HL-60 (cell line): Measurements from ENCODE around the gene PLPP6.

Source experiments
- DNase-seq, 2 experiments: peaks; one replicate each; pipeline ENCODE4 v3.0.0-alpha.2; 2010 to 2020; ENCODE audit warnings: low read depth in 1 of 2, low spot score in 1 of 2
- H3K27ac ChIP-seq: fragments of 250-450 bp; sonication (Bioruptor Pico); replicated peaks from 2 replicates; pipeline ENCODE4 v1.5.1; 2020; ENCODE audit warnings: mild to moderate bottlenecking, moderate library complexity
- H3K27me3 ChIP-seq: fragments of 250-450 bp; sonication (Bioruptor Pico); 2 replicates; pipeline ENCODE4 v1.5.1; 2021; ENCODE audit warnings: mild to moderate bottlenecking, moderate library complexity; ENCODE audit not compliant: insufficient read depth, poor library complexity, severe bottlenecking
- H3K4me3 ChIP-seq: replicated peaks from 2 replicates; pipeline ENCODE4 v1.5.1; 2011; ENCODE audit warnings: mild to moderate bottlenecking, control low read depth, low read length; ENCODE audit not compliant: insufficient read depth
- GABPA ChIP-seq: IDR thresholded peaks from 2 replicates; pipeline ENCODE4 v1.6.1; 2012; ENCODE audit warnings: low read depth
- POLR2AphosphoS5 ChIP-seq: IDR thresholded peaks from 2 replicates; pipeline ENCODE4 v1.6.1; 2012; ENCODE audit warnings: low read depth
- REST ChIP-seq: IDR thresholded peaks from 2 replicates; pipeline ENCODE4 v1.6.1; 2012; ENCODE audit warnings: low read depth; ENCODE audit not compliant: insufficient replicate concordance
- SPI1 ChIP-seq: IDR thresholded peaks from 2 replicates; pipeline ENCODE4 v1.6.1; 2012; ENCODE audit warnings: low read depth, mild to moderate bottlenecking, borderline replicate concordance
- TF ChIP-seq, protein P1 (sequence below): IDR thresholded peaks from one replicate; pipeline ENCODE4 v1.5.1; 2011; ENCODE audit warnings: low read length, control low read depth, inconsistent platforms; ENCODE audit not compliant: insufficient read depth

PLPP6 gene

GRCh38 chr9:4700091-4700490, 38.0 kb downstream of the PLPP6 start:
- Histone ChIP-seq H3K27me3 (no peaks in the 10 kb centered on the region), H3K4me3 (no peak overlapping the region), H3K27ac (no peak overlapping the region)
- TF ChIP-seq, protein P1, sequence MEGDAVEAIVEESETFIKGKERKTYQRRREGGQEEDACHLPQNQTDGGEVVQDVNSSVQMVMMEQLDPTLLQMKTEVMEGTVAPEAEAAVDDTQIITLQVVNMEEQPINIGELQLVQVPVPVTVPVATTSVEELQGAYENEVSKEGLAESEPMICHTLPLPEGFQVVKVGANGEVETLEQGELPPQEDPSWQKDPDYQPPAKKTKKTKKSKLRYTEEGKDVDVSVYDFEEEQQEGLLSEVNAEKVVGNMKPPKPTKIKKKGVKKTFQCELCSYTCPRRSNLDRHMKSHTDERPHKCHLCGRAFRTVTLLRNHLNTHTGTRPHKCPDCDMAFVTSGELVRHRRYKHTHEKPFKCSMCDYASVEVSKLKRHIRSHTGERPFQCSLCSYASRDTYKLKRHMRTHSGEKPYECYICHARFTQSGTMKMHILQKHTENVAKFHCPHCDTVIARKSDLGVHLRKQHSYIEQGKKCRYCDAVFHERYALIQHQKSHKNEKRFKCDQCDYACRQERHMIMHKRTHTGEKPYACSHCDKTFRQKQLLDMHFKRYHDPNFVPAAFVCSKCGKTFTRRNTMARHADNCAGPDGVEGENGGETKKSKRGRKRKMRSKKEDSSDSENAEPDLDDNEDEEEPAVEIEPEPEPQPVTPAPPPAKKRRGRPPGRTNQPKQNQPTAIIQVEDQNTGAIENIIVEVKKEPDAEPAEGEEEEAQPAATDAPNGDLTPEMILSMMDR = no peak
- TF ChIP-seq POLR2AphosphoS5 (no peak), GABPA (no peak), SPI1 (no peak), REST (no peak)
- DNase-seq = no peak

DNA sequence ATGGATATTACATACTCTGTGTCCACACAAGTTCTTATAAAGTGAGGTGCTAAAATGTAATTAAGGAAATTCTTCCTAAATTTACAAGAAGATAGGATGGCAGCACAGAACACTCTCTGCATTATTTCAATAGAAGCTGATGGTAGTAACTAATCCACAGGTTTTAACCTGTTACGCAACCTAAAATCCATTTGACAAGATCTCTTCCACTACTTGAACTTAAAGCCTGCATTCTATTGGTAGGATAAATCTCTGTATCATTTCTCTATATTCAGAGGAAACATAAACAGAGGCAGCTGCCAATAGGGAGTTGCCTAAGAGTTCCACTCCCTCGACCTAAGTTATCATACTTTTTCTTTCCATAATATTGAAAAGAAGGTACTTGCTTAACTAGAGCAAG, 38.8 kb downstream of the PLPP6 start:
- no peak for DNase-seq
- TF ChIP-seq, protein P1 = no peak
- no peak for TF ChIP-seq SPI1
- no peak for TF ChIP-seq REST
- no peak for TF ChIP-seq POLR2AphosphoS5
- no peak for TF ChIP-seq GABPA
- no peak overlapping the region for H3K4me3 ChIP-seq
- H3K27ac ChIP-seq = no peak overlapping the region
- H3K27me3 ChIP-seq = no peaks in the 10 kb centered on the region

DNA sequence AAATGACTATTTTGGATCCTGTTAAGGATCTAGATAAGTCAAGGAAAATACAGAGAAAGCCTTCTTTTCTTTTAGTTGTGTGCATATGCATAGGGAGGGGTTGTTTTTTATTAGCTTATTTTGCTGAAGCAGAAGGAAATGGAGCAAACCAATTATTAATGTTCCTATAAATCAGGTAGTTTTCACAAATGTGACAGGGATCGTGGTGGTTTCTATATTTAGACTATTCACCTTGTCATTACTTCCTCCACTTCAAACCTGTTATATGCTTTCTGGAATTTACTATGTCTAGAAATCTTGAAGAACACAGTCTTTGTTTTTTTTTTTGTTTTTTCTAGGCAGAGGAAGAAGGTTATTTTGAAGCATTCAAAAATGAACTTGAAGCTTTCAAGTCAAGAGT, 39.4 kb downstream of the PLPP6 start:
- Histone ChIP-seq H3K27me3 (no peaks in the 10 kb centered on the region), H3K4me3 (no peak overlapping the region), H3K27ac (no peak overlapping the region)
- DNase-seq = no peak
- no peak for TF ChIP-seq SPI1
- TF ChIP-seq GABPA = no peak
- TF ChIP-seq, protein P1 = no peak
- no peak for TF ChIP-seq REST
- TF ChIP-seq POLR2AphosphoS5 = no peak
